ENCODE data around the gene GPLD1.
"Not testable (repeated sequence)": the region's sequence is repeated elsewhere in the genome, so short reads cannot be mapped to it uniquely, and the experiment has no call there.

Gene GPLD1

DNA sequence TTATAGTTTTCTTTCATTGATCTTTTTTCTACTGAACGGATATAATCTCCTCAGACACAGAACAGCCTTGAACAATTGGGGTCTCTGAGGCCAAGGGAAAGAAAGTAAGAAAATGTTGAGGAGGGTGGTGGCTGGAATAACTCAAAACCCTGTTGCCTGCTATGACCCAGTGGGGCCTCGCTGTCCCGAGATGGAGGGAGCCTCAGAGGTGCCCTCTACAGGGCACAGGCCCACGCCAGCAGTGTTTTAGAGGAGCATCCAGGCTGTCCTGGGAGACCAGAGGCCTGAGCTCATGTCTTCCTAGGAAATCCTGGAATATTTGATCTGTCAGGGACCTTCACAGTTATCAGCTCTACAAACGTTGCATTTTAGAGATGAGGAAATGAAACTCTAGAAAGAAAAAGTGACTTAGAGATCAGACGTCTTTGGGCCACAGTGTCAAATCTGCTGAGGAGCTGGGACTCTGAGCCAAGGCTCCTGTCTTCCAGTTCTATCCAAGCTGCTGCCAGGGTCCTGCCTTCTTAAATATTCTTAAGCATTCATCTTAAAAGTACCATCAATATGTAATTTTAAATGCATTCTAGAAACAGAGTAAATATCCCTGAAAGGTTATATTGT is 31.7 kb upstream of the GPLD1 start:
- Histone ChIP-seq H3K36me3 (no peaks in the 10 kb centered on the region), H3K4me3 (ENCODE audit: low read depth in 1 of 2, low read length in 1 of 2) (no peak overlapping the region), H3K9me3 (no peaks in the 10 kb centered on the region), H3K27ac (no peak overlapping the region), H3K27me3 (no peaks in the 10 kb centered on the region), H3K4me1 (ENCODE audit: control insufficient read depth in 1 of 2, insufficient read depth in 1 of 2, low read depth in 1 of 2, low read length in 1 of 2) (no peaks in the 10 kb centered on the region)
- TF ChIP-seq, protein P1, sequence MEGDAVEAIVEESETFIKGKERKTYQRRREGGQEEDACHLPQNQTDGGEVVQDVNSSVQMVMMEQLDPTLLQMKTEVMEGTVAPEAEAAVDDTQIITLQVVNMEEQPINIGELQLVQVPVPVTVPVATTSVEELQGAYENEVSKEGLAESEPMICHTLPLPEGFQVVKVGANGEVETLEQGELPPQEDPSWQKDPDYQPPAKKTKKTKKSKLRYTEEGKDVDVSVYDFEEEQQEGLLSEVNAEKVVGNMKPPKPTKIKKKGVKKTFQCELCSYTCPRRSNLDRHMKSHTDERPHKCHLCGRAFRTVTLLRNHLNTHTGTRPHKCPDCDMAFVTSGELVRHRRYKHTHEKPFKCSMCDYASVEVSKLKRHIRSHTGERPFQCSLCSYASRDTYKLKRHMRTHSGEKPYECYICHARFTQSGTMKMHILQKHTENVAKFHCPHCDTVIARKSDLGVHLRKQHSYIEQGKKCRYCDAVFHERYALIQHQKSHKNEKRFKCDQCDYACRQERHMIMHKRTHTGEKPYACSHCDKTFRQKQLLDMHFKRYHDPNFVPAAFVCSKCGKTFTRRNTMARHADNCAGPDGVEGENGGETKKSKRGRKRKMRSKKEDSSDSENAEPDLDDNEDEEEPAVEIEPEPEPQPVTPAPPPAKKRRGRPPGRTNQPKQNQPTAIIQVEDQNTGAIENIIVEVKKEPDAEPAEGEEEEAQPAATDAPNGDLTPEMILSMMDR (IDR thresholded peaks at IDR 0.05): no peak

DNA sequence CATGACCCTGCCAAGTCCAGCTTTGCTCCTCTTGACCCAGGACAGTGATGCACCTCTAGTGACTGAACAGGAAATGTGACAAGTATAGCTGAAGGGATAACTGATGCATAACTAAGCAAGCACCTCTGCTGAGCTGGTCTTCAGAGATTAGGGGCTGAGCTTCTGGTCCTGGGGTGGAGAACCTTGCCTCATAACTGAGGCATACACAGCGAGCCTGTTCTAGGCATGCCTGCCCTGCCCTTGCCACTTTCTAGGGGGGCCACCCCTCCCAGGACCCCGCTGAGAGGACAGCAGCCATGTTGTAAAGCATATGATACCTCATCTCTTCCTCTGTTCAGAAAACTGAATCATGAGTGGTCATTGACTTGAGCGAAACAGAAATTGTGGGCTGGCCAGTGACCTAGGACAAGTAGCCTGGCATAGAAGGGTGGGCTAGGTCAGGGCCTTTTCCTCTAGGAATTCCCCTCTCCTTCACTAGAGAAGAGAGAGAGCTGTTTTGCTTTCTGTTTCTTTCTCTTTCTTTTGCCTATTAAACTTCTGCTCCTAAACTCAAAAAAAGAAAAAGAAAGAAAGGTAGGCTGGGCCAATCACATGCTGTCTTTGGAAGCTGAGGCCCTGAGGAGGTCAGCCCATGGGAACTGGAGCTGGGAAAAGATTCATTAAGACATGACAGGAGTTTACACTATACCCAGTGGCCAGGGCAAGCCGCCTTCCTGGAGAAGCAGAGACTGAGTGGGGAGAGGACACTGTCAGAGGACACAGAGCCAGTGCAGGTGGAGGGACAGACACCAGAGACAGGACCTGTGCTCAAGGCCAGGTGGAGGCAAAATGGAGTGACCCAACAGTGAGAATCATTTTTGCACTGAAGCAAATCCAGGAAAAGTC is 28.5 kb upstream of the GPLD1 start:
- Histone ChIP-seq H3K4me1 (ENCODE audit: control insufficient read depth in 1 of 2, insufficient read depth in 1 of 2, low read depth in 1 of 2, low read length in 1 of 2) (no peaks in the 10 kb centered on the region), H3K4me3 (ENCODE audit: low read depth in 1 of 2, low read length in 1 of 2) (no peak overlapping the region), H3K9me3 (no peaks in the 10 kb centered on the region), H3K27ac (no peak overlapping the region), H3K36me3 (no peaks in the 10 kb centered on the region), H3K27me3 (no peaks in the 10 kb centered on the region)
- TF ChIP-seq, protein P1 (IDR thresholded peaks at IDR 0.05): no peak

DNA sequence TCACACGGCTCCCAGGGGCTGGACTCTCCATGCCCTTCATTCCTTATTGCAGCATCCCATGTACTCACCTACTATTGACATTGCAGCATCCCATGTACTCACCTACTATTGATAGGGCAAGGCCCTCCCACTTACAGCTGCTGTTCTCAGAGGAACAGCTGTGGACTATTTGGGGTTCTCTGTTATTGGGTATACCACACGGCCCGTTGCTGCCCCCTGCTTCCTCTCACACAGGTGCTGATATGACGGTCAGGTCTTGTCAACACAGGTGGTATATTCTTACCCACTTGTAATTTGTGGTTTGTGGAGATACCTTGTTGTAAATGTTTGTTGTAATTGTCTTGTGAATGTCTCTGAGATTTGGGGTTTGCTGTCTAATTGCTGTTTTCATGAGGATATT is 24.2 kb upstream of the GPLD1 start:
- H3K27ac ChIP-seq: no peak overlapping the region
- H3K9me3 ChIP-seq: no peaks in the 10 kb centered on the region
- no peaks in the 10 kb centered on the region for H3K4me1 ChIP-seq (ENCODE audit: control insufficient read depth in 1 of 2, insufficient read depth in 1 of 2, low read depth in 1 of 2, low read length in 1 of 2)
- H3K36me3 ChIP-seq: no peaks in the 10 kb centered on the region
- H3K27me3 ChIP-seq: no peaks in the 10 kb centered on the region
- H3K4me3 ChIP-seq (ENCODE audit: low read depth in 1 of 2, low read length in 1 of 2): no peak overlapping the region
- TF ChIP-seq, protein P1 (IDR thresholded peaks at IDR 0.05): no peak

DNA sequence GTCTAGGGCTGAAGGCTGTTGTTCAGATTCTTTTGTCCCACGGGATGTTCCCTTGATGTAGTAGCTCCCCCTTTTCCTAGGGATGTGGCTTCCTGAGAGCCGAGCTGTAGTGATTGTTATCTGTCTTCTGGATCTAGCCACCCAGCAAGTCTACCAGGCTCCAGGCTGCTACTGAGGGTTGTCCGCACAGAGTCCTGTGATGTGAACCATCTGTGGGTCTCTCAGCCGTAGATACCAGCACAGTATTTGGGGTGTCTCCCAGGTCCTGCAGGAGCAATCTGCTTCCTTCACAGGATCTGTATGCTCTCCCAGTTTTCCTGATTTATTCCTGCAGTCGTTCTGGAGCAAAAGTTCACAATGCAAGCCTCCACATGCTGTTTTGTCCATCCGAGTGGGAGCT is 22.6 kb upstream of the GPLD1 start:
- H3K4me1 ChIP-seq (ENCODE audit: control insufficient read depth in 1 of 2, insufficient read depth in 1 of 2, low read depth in 1 of 2, low read length in 1 of 2); H3K36me3 ChIP-seq; H3K9me3 ChIP-seq; H3K27ac ChIP-seq; H3K27me3 ChIP-seq; H3K4me3 ChIP-seq (ENCODE audit: low read depth in 1 of 2, low read length in 1 of 2): not testable (repeated sequence)

DNA sequence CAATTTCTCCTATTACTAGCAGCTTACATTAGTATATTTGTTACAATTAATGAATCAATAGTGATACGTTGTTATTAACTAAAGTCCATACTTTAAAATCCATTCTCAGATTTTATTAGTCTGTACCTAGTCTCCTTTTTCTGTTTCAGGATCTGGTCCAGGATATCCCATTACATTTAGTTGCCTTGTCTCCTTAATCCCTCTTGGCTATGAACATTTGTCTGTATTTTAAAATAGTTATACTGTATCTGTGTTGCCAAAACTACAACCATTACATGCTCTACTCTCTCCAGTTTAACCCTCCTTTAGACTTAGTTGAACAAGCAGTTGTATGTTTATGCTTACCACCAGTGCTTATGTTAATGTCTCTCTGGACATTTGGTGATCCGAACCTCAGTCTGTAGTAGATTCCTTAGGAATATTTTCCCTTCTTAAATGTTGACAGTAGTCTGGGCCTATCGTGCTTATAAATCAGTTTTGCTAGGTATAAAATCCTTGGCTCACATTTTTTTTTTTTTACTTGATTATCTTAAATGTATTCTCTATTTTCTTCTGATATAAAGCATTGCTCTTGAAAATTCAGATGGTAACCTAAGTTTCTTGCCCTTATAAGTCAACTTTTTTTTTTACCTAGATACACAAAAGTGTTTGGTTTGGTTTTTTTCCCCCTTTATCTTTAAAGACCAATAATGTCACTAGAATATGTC is 17.6 kb upstream of the GPLD1 start:
- no peaks in the 10 kb centered on the region for H3K9me3 ChIP-seq
- H3K4me3 ChIP-seq (ENCODE audit: low read depth in 1 of 2, low read length in 1 of 2): no peak overlapping the region
- no peaks in the 10 kb centered on the region for H3K27me3 ChIP-seq
- no peak overlapping the region for H3K27ac ChIP-seq
- no peaks in the 10 kb centered on the region for H3K4me1 ChIP-seq (ENCODE audit: control insufficient read depth in 1 of 2, insufficient read depth in 1 of 2, low read depth in 1 of 2, low read length in 1 of 2)
- H3K36me3 ChIP-seq: no peaks in the 10 kb centered on the region
- TF ChIP-seq, protein P1 (IDR thresholded peaks at IDR 0.05): no peak
